Right ventricle myocardium inferior (tissue), 1 donor: ENCODE data around the gene PARD6B. TPM values are rescaled to one million over a fixed set of nuclear protein-coding genes. Genes with fewer than 3 reads are reported as not detected.

Experiments
- ATAC-seq: fragments of 200-7000 bp; cut with Tn5 transposase; one replicate; pipeline ENCODE4 v1.9.1; 2020; ENCODE audit warnings: mild to moderate bottlenecking, moderate library complexity
- DNase-seq: peaks from one replicate; pipeline ENCODE4 v3.0.0; 2021; ENCODE audit errors: missing footprints
- intact Hi-C: fragments of 100-400 bp; cut with DNase I; formaldehyde crosslinking; loops from one replicate; pipeline ENCODE4 v1.11.0; 2022
- total RNA-seq: library from RNA; stranded (reverse); fragmentation: NEBNext Ultra II Directional; extraction: Animal tissue kit (Norgen Biotek cat#: 25700); gene quantifications from one replicate; pipeline ENCODE4 v1.2.1, GENCODE V29; 2021
- donor health status: DM: no; HTN: yes; CAD: no; lungs with severe emphysema.

PARD6B gene
- total RNA-seq, 1 donor from 2014 or later, result 5.6 TPM

DNA sequence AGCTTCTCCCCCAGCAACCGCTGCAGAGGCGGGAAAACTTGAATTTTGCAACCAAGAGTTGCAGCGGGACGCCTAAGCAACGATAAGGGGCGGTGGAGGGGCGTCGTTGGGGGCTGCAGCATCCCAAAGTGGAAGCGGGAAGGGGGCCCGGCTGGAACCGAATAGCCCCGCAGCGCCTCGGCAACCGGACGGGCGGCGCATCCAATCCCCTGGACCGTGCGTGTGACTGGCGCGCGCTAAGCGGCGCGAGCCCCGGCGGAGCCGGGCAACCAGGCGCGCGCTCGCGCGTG, 670 bp upstream of the PARD6B start:
- DNase-seq (no peak), ATAC-seq (no peak)
- intact Hi-C loops, result loop anchor here (5.0 to 10.0 kb wide), 2 partner anchors 73 to 616 kb away; partner anchors contain the start of gene UBE2V1

DNA sequence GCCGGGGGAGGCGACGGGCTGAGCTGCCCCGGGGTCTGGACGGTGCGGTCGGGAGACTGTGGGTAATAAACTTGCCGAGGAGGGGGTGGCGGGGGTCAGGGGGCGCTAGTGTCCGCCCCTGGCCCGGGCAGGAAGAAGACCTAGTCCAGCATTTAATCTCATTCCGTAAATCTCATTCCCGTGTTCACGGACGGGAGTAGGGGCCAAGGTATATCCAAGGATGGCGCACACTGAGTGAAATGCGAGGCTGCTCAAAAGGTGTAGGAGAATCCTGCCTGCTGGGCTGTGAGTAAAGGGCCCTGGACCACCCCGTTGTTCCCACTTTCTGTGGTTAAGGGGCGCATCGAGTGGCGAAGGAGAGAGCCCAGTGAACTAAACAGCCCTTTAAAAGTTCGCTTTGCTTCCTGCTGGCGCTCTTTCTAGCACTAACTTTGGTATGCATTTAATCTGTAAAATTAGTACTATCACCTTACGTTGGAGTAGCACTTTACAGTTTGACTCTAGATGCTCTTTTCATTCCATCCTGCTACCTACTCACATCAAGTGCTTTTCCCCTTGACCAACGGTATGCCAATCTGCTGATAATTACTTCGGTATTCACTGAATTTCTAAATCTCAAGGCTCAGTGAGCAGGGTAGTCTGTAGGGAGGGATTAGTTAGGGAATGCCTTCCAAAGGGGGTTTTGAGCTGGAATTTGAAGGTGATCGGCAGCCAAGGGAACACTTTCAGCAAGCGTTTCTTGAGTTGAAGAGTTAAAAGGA, 730 bp downstream of the PARD6B start:
- no peak for DNase-seq
- intact Hi-C loops, result loop anchor here (5.0 to 10.0 kb wide), 2 partner anchors 75 to 617 kb away; partner anchors contain the start of gene UBE2V1
- no peak for ATAC-seq

DNA sequence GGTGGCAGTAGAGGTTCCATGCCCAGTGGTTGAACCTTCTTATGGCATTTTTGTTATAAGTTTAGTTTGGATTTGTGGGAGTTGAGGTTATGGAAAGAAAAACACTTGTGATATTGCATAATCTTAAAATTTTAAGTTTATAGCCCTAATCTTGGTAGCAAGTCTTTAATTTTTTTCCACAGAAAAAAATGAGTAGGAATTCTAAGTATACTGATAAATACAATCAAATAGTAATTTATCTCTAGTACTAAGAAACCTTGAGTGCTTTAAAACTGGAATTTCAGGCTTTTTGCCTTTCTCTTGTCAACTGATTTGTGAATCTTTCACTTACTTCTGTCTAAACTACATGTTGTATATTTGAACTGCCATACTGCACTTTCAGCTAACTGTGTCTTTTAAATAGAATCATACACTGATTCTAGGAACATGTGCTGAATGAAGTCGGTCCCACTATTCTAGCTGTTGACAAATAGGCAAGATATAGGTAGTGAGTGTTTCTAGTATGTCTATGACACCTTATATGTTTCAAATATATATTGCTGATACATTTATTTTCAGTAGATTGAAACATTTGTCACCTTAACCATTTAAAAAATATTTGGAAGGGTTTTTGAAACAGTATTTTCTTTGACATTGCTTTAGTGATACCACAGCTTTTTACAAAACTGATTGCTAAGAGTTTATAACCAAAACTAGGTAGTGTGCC, 2.4 kb downstream of the PARD6B start:
- ATAC-seq (no peak), DNase-seq (no peak)
- intact Hi-C loops, result loop anchor here (5.0 to 10.0 kb wide), 2 partner anchors 76 to 619 kb away; partner anchors contain the start of gene UBE2V1

DNA sequence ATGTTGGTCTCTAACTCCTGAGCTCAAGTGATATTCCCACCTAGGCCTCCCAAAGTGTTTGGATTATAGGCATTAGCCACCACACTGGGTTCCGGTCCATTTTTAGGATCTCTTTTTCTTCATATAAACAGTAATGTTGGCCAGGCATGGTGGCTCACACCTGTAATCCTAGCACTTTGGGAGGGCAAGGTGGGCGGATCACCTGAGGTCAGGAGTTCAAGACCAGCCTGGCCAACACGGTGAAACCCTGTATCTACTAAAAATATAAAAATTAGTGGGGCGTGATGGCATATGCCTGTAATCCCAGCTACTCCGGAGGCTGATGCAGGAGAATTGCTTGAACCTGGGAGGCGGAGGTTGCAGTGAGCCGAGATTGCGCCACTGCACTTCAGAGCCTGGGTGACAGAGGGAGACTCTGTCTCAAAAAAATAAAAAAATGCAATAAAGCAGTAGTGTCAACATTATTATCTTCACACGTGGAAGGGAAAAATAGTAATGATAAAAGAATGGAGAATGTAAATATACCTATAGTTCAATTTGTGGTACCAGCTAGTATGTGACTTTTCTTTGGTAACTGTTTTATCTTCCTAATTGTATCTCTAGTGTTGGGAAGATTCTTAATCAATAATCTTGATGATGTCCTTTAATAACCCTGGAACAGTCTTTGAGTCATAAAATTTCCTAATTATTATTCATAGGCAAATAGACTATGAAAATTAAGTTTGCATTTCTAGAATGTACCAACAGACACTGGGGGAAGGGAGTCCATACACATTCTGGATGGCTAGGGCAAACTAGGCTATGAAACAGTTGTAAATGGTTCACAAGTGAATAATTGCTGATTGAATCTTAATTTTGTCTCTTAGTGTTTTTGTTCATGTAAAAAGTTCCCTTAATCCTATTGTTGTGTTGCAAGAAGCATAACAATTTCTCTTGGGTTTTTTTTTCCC, 3.6 kb downstream of the PARD6B start:
- ATAC-seq (no peak), DNase-seq (no peak)
- intact Hi-C loops, result loop anchor here (5.0 to 10.0 kb wide), 2 partner anchors 78 to 620 kb away; partner anchors contain the start of gene UBE2V1

DNA sequence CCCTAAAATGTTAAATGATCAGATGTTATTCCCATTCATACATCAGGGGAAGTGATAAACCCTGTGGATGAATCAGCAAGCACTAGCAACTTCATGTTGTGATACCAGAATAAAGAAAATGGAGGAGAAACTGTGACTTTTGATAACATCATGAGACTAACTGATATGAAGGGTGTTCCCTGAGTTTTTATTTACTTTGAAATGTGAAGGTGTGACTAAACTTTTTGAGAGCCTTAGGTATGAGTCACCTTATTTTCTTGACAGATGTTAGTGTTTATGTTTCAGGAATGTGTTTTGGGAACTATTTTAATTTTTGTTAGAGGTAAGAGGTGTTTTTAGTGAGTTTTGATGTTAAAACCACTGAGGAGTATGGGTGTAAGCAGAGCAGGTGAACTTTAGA, 4.4 kb downstream of the PARD6B start:
- ATAC-seq, result no peak
- intact Hi-C loops, result loop anchor here (10.0 kb wide), 1 partner anchor 621 kb away; the partner anchor contains the start of gene UBE2V1

DNA sequence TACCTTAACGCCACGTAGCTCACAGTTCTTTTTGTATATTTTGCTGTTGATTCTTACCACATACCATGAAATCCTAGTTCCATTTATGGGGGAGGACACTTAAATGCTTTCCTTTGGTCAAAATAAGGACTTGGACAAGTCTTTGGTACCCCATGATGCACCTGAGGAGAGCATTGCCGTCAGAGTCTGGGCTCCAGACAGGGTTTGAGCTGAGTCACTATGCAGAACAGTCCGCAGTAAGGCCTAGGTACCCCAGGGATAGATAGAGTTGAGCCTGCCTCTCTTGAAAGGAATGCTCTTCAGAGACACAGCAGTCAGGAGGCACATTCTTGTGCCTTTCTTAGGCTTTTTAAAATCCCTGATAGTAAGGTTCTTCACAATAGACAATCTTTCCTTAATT, 6.0 kb downstream of the PARD6B start:
- ATAC-seq, result no peak
- intact Hi-C loops, result loop anchor here (10.0 kb wide), 1 partner anchor 623 kb away; the partner anchor contains the start of gene UBE2V1
- DNase-seq, result no peak

More for the DNA sequence above, 4.4 kb downstream of the PARD6B start:
- DNase-seq, result no peak

DNA sequence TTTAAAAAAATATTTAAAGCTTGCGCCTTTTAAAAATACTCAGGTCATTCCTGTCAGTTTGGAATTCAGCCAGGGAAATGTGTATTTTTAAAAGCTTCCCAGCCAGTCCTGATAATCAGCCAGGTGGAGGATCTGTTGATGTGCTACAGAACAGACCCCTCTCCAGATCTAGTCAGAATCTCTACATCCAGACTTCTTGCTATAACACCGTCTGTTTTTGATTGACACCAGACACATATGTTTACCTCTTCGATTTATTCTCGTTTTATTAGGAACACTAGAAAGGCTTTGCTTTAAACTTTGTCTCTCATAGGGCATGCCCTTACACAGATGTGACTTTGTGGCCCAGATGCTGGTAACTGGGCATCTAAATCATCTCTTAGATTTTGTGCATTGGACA, 11.7 kb downstream of the PARD6B start:
- peak; percentile 10 for ATAC-seq
- intact Hi-C loops, result loop anchor here (10.0 kb wide), 2 partner anchors 238 to 558 kb away; no protein-coding TSS in a partner anchor
- no peak for DNase-seq

DNA sequence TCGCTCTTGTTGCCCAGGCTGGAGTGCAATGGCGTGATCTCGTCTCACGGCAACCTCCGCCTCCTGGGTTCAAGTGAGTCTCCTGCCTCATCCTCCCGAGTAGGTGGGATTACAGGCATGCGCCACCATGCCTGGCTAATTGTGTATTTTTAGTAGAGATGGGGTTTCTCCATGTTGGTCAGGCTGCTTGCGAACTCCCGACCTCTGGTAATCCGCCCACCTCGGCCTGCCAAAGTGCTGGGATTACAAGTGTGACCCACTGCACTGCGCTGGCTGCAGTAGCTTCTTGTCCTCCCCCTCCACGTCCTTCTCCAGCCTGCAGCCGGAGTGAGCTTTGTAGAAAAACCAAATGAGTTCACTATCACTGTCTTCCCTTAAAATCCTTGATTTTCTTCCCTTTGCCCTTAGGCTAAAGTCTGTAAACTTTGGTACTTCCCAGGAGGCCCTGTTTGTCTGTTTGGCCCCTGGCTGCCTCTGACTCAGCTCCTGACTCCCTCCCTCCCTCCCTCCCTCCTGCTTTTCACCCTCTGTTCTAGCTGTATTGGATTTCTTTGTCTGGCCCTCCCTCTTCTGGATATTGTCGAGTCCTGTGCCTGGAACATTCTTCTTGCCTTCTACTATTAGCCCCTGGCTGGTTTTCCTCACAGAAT, 12.9 kb downstream of the PARD6B start:
- DNase-seq, result peak; percentile 73
- ATAC-seq, result peak; percentile 91
- intact Hi-C loops, result loop anchor here (2.0 to 10.0 kb wide), 4 partner anchors 19 to 559 kb away; no protein-coding TSS in a partner anchor

DNA sequence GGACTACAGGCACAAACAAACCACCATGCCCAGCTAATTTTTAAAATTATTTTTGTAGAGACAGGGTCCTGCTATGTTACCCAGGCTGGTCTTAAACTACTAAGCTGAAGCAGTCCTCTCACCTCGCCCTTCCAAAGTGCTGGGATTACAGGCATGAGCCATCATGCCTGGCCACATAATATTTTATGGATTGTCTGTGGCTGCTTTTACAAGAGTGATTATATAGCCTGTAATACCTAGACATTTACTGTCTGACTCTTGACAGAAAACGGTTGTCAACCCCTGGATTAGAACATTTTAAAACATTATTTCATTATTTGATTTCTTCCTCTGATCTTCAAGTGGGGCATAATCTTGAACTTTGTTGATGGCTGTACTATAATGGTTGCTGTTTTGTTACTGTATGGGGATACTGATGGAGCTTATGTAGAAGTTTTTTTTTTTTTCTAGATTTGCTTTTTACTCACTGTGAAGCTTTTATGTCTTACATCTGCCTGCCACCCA, 14.3 kb downstream of the PARD6B start:
- intact Hi-C loops, result loop anchor here (2.0 to 10.0 kb wide), 5 partner anchors 21 to 561 kb away; no protein-coding TSS in a partner anchor
- no peak for ATAC-seq
- no peak for DNase-seq

DNA sequence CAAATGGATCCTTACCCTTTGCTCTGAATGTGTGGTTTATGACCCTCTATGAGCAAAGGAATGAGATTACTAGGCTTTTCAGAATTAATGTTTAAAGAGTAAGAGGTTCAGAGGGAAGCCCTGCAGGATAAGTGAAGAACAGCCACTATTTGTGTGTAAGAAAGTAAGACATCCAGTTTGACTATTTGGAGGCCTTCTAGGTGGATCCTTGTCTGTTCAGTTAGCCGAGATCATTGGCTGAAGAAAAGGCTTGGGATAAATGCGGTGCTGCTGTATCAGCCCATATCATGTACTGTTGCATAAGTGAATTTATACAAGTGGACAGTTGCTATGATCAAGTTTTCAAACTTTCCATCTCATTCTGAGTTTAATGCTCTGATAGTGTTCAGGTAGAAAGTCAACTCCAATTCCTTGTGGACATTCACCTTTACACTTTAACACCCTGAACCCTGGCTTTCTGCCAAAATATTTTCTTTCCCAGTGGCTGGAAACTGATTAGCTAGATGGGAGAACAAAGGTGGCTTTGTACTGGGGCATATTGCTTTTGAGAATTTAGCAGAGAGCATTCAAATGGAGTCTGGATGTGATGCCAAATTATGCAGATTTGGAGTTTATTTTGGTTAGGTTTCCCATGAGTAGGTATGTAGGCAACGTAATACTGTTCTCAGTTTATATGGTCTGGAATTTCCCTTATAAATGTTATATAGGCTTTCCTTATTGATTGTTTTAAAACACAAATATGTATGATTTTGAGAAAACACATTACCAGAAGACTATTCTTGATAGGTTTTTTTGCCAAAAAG, 15.0 kb downstream of the PARD6B start:
- DNase-seq (no peak), ATAC-seq (no peak)
- intact Hi-C loops, result loop anchor here (5.0 to 10.0 kb wide), 3 partner anchors 119 to 562 kb away; no protein-coding TSS in a partner anchor

DNA sequence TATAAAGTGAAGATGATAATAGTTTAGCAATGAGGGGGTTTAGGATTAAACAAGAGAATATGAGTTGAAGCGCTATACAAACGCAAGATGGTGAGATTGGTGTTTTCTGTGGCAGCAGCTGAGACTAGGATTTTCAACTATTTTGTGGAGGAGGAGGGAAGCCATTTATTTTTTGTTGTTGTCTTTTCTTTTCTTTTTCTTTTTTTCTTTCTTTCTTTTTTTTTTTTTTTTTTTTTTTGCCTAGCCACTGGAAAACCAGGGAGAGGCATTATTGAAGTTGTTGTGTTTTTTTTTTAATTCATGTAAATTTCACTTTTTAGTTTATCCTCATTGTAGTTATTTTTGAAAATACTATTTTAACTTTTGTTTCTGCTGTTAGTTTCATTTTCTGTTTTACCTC, 15.9 kb downstream of the PARD6B start:
- DNase-seq (no peak), ATAC-seq (no peak)
- intact Hi-C loops, result loop anchor here (5.0 to 10.0 kb wide), 3 partner anchors 120 to 562 kb away; no protein-coding TSS in a partner anchor

DNA sequence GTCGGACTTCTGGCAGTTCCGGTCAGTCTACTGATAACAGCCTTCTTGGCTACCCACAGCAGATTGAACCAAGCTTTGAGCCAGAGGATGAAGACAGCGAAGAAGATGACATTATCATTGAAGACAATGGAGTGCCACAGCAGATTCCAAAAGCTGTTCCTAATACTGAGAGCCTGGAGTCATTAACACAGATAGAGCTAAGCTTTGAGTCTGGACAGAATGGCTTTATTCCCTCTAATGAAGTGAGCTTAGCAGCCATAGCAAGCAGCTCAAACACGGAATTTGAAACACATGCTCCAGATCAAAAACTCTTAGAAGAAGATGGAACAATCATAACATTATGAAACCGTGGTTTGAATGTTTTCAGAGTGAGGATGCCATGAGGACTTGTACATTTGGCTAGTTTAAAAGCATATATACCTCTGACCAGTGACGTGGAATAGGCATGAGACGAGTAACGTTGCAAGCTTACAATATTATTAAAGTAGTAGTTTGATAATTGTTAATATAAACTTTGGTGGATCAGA, 18.8 kb downstream of the PARD6B start:
- intact Hi-C loops, result no loop called here
- DNase-seq (no peak), ATAC-seq (no peak)

DNA sequence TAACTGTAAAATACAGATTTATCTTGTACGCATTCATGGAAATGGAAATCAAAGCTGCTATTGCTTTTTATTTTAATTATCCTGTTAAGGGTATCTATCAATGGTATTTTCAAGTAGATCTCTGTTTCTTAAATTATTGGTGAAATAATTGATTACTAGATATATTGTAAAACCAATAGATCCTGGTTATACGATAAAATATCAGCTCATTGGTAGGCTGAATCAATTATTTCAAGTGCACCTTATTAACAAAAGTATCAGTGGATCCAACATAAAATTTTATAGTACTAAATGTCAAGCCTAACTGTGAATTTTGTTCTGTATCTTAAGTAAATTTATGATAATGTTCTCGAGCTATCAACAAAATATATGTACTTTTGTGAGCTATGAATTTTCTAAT, 21.8 kb downstream of the PARD6B start:
- ATAC-seq, result no peak
- intact Hi-C loops, result no loop called here
- no peak for DNase-seq

DNA sequence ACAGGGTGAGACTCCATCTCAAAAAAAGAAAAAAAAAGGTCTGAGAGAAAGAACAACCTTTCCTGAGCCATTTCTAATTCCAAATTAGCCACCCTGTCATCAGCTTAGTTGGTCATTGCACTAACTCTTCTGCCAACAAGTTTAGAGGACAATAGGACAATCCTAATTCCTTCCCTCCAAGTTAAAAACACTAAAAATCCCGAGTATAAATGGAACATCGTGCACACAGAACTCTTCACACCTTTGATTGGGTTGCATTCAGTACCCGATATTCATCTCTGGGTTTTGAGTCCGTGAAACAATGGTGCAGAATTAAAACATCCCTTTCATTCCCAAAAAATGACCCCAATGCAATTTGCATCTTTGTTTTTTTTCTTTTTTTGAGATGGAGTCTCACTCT, 23.0 kb downstream of the PARD6B start:
- DNase-seq (no peak), ATAC-seq (no peak)
- intact Hi-C loops, result no loop called here

DNA sequence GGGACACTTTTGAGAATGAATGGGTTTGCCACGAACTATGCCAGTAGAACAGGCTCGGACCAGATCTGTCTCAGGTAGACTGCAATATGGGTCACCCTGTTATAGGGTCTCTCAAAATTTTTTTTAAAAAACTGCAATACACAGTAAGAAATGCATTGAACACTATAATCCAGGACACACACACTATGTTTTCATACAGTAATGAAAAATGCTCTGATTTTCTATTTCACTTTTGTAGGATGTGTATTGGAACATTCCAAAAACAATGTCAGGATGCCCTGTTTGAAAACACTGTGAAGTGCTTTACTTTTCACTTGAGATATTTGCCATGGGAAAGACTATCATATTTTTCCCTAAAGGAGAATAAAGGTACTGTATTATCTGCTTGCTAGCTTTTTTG, 25.1 kb downstream of the PARD6B start:
- DNase-seq, result no peak
- intact Hi-C loops, result no loop called here

DNA sequence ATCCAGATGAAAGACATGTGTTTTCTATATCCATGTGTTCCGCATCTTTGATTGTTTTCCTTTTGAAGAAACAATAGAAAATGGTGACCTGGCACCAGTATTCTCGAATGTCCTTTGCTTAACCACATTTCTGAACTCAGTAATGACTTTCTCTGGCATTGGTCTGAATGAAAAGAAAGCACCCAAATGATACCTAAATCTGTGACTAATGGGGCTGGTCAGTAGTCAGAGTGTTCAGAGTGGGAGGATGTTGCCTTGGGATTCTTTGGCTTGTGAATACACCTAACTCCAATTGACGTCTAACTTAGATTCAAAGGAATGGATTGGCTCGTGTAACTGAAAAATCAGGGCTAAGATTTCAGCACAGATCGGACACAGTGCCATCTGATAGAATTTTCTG, 27.1 kb downstream of the PARD6B start:
- DNase-seq (no peak), ATAC-seq (no peak)
- intact Hi-C loops, result no loop called here

More for the DNA sequence above, 25.1 kb downstream of the PARD6B start:
- no peak for ATAC-seq

DNA sequence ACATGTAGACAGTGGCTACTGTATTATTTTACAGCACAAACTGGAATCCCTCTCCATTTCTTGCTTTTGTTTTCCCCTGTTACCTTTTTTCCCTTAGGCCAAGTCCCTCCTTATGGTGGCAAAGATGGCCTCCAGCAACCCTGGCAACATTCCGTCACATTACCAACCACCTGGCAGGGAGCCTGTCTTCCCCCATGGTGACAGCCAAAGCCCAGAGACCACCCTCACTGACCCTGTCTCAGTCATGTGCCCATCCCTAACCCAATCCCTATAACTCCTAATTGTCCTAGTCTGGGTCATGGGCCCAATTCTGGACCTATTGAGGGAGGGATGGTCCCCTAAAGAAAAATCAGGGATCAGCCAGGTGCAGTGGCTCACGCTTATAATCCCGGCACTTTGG, 27.6 kb downstream of the PARD6B start:
- intact Hi-C loops, result no loop called here
- ATAC-seq, result no peak
- DNase-seq, result no peak
